PC-9 (cell line): ENCODE results near the gene ITGA2. TPM values are rescaled to one million over a fixed set of nuclear protein-coding genes. Genes with fewer than 3 reads are reported as not detected.

ENCODE experiments used
- BruUV-seq: library from RNA; stranded (reverse); fragments of 400-500 nt; replicated peaks from 2 replicates; lab custom pipeline; 2021; lab: Mats Ljungman, UMichigan
- CTCF ChIA-PET: fragments of 300-600 bp; sonication (Branson Sonifier 250); formaldehyde crosslinking; loops from one replicate; lab custom pipeline; 2022; ENCODE audit warnings: antibody characterized with exemption; lab: Charles Lee
- POLR2A ChIA-PET: fragments of 300-600 bp; sonication (Branson Sonifier 250); formaldehyde crosslinking; loops from one replicate; lab custom pipeline; 2022; ENCODE audit warnings: antibody characterized with exemption; ENCODE audit not compliant: unreplicated experiment; lab: Charles Lee
- DNase-seq, 2 experiments: peaks; one replicate each; pipeline versions ENCODE4 v3.0.0 to v3.0.0-alpha.2; 2015 to 2022; ENCODE audit warnings: mixed read lengths in 1 of 2
- H2AFZ ChIP-seq: fragments of 200-600 bp; sonication (generic); 2 replicates; pipeline ENCODE4 v1.8.1; 2017; ENCODE audit warnings: antibody characterized with exemption
- H3F3A ChIP-seq: fragments of 200-600 bp; sonication (generic); 2 replicates; pipeline ENCODE4 v1.8.1; 2017; ENCODE audit warnings: antibody characterized with exemption, mild to moderate bottlenecking, low read depth; ENCODE audit not compliant: insufficient read depth
- H3K27ac ChIP-seq: fragments of 200-600 bp; sonication (generic); 2 replicates; pipeline ENCODE4 v1.6.1; 2016; ENCODE audit warnings: mixed run types
- H3K27me3 ChIP-seq: fragments of 200-600 bp; sonication (generic); 2 replicates; pipeline ENCODE4 v1.6.1; 2016; ENCODE audit warnings: low read depth, mixed run types; ENCODE audit not compliant: insufficient read depth
- H3K36me3 ChIP-seq: fragments of 200-600 bp; sonication (generic); 2 replicates; pipeline ENCODE4 v1.6.1; 2016; ENCODE audit warnings: low read depth, mixed run types
- H3K4me1 ChIP-seq: fragments of 200-600 bp; sonication (generic); replicated peaks from 2 replicates; pipeline ENCODE4 v1.6.1; 2016; ENCODE audit warnings: mixed run types; ENCODE audit not compliant: insufficient read depth
- H3K4me2 ChIP-seq: fragments of 200-600 bp; sonication (generic); 2 replicates; pipeline ENCODE4 v1.6.1; 2017; ENCODE audit warnings: mixed run types
- H3K4me3 ChIP-seq: fragments of 200-600 bp; sonication (generic); 2 replicates; pipeline ENCODE4 v1.6.1; 2016; ENCODE audit warnings: mixed run types
- H3K79me2 ChIP-seq: fragments of 200-600 bp; sonication (generic); 2 replicates; pipeline ENCODE4 v1.6.1; 2017; ENCODE audit warnings: low read depth, mixed run types
- H3K9me2 ChIP-seq: fragments of 200-600 bp; sonication (generic); 2 replicates; pipeline ENCODE4 v1.8.1; 2017; ENCODE audit warnings: mild to moderate bottlenecking; ENCODE audit not compliant: insufficient read depth
- H3K9me3 ChIP-seq: fragments of 200-600 bp; sonication (generic); 2 replicates; pipeline ENCODE4 v1.8.1; 2016; ENCODE audit warnings: low read depth; ENCODE audit not compliant: insufficient read depth
- H4K20me1 ChIP-seq: fragments of 200-600 bp; sonication (generic); 2 replicates; pipeline ENCODE4 v1.8.1; 2017; ENCODE audit not compliant: insufficient read depth
- EZH2 ChIP-seq: fragments of 200-600 bp; sonication (generic); IDR thresholded peaks from 2 replicates; pipeline ENCODE4 v1.8.0; 2017; ENCODE audit warnings: antibody characterized with exemption, low read depth
- intact Hi-C: fragments of 100-400 bp; cut with micrococcal nuclease; formaldehyde crosslinking; loops from one replicate; pipeline ENCODE4 v1.10.0; 2022; ENCODE audit not compliant: unreplicated experiment
- total RNA-seq: library from RNA; stranded (reverse); gene quantifications from 2 replicates; pipeline ENCODE4 v1.2.3, GENCODE V29; 2021
- TF ChIP-seq, protein P1 (sequence below): fragments of 200-600 bp; sonication (generic); conservative IDR thresholded peaks from 2 replicates; pipeline ENCODE4 v1.6.1; 2017; ENCODE audit warnings: mixed run types, antibody characterized with exemption, mild to moderate bottlenecking, moderate library complexity

The ITGA2 gene
- total RNA-seq, 1 experiment from 2014 or later: 35.8 TPM

DNA sequence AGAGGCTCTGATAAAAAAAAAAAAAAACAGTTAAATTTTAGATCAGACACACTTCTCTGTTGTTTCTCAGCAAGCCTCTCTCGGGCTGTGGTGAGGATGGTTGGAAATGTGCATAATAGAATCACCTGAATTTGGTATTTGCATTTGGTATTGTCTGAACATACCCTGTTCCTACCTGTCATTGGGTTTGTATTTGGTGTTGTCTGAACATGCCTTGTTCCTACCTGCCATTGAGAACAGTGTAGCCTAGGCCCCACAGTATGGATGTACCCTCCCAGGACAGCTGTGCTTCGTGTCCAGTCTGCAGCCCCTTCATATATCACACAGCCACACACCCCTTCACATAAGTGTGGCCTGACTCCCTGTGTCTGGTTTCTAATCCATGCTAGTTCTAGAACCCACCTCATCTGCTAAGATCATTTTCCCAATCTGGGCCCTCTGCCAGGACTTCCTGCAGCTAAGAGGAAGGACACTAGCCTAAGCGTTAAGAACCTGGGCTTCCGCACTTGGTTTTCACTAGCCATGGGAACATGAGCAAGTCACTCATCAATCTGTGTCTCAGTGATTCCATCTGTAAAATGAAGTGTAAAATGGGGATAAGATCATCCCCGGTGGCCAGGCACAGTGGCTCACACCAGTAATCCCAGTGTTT lies 49.2 kb downstream of the ITGA2 start:
- H3K4me3 ChIP-seq: no peak overlapping the region; the same call in 1 of the 2 replicates
- DNase-seq: no peak
- H4K20me1 ChIP-seq: no peaks in the 10 kb centered on the region
- POLR2A ChIA-PET: interaction anchor here (0.6 kb wide), 1 partner anchor 68 kb away, joined by 3 read pairs; no protein-coding TSS in a partner anchor
- no peaks in the 10 kb centered on the region for H3K27me3 ChIP-seq
- H3F3A ChIP-seq: peaks cover 33% of the 10 kb centered on the region
- CTCF ChIA-PET: no interaction called here
- H3K9me3 ChIP-seq: 0 out of 2 replicates have a peak, but pooled peaks cover 4% of the 10 kb centered on the region
- peaks cover 70% of the 10 kb centered on the region for H3K79me2 ChIP-seq
- TF ChIP-seq EZH2: no peak
- TF ChIP-seq, protein P1, sequence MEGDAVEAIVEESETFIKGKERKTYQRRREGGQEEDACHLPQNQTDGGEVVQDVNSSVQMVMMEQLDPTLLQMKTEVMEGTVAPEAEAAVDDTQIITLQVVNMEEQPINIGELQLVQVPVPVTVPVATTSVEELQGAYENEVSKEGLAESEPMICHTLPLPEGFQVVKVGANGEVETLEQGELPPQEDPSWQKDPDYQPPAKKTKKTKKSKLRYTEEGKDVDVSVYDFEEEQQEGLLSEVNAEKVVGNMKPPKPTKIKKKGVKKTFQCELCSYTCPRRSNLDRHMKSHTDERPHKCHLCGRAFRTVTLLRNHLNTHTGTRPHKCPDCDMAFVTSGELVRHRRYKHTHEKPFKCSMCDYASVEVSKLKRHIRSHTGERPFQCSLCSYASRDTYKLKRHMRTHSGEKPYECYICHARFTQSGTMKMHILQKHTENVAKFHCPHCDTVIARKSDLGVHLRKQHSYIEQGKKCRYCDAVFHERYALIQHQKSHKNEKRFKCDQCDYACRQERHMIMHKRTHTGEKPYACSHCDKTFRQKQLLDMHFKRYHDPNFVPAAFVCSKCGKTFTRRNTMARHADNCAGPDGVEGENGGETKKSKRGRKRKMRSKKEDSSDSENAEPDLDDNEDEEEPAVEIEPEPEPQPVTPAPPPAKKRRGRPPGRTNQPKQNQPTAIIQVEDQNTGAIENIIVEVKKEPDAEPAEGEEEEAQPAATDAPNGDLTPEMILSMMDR: no peak
- peaks cover 11% of the 10 kb centered on the region for H3K36me3 ChIP-seq
- no TSS peak for BruUV-seq
- H3K4me2 ChIP-seq: peak overlapping the region; percentile 60
- H2AFZ ChIP-seq: no peak overlapping the region
- no peaks in the 10 kb centered on the region for H3K9me2 ChIP-seq
- H3K27ac ChIP-seq: peak overlapping the region; percentile 94
- intact Hi-C loops: loop anchor here (1.0 kb wide), 1 partner anchor 19 kb away; no protein-coding TSS in a partner anchor
- H3K4me1 ChIP-seq: peaks cover 56% of the 10 kb centered on the region

DNA sequence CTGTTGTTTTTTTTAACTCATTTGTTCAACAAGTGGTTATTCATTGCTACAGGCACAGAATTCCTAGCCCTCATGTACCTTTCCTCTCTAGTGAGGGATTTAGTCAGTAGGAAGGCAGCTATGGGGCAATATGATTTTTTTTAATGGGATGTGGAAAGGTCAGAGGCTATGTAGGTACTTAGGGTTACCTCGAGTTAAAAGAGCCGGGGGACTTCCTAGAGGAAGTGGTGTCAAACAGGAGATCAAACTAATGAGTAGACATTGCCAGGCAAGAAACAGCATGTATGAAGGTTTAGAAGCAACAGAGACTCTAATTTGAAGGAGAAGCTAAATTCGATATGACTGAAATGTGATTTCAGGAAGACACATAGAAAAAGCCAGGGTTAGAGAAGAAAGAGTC lies 50.7 kb downstream of the ITGA2 start:
- Histone ChIP-seq H3K9me3 (0 out of 2 replicates have a peak, but pooled peaks cover 4% of the 10 kb centered on the region), H3K4me1 (peaks cover 49% of the 10 kb centered on the region), H3K36me3 (peaks cover 11% of the 10 kb centered on the region), H3F3A (peaks cover 30% of the 10 kb centered on the region), H3K27me3 (no peaks in the 10 kb centered on the region), H3K27ac (no peak overlapping the region), H2AFZ (no peak overlapping the region), H3K4me3 (no peak overlapping the region), H4K20me1 (no peaks in the 10 kb centered on the region), H3K79me2 (peaks cover 66% of the 10 kb centered on the region), H3K4me2 (no peak overlapping the region), H3K9me2 (no peaks in the 10 kb centered on the region)
- no TSS peak for BruUV-seq
- intact Hi-C loops: loop anchor here (10.0 kb wide), 1 partner anchor 85 kb away; no protein-coding TSS in a partner anchor
- no peak for DNase-seq
- no peak for TF ChIP-seq EZH2
- TF ChIP-seq, protein P1: no peak
- ChIA-PET CTCF (interaction anchor here (0.7 kb wide), 1 partner anchor 47 kb away, joined by 4 read pairs; no protein-coding TSS in a partner anchor), POLR2A (no interaction called here)

DNA sequence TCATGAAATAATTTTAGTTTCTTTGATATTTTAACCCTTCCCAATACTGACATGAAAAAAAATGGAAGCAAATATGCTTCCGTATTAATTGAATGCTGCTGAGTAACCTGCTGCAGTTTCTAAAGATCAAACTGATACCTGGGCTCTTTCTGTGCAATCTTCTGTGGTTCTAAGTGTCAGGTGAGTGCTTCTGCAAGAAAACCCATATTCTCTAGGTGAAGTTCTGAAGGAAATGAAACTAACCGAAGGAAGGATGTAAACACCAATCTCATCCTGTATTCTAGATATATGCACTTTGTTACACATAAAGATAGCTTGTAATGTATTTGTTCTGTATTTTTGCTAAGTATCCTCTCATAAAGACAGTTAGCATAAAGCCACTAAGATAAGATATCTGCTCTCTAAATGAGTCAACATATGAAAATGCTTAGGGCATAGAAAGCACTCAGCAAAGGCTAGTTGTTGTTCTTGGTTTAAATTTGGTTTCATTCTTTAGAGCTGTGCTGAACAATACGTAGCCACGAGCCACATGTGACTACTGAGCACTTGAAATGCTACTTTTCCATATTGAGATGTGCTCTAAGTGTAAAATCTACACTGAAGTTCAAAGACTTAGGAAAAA lies 52.0 kb downstream of the ITGA2 start:
- no peaks in the 10 kb centered on the region for H3K9me3 ChIP-seq
- no peak overlapping the region for H3K27ac ChIP-seq
- H3K4me2 ChIP-seq: no peak overlapping the region
- BruUV-seq: no TSS peak
- peaks cover 25% of the 10 kb centered on the region for H3F3A ChIP-seq
- H3K4me1 ChIP-seq: peaks cover 36% of the 10 kb centered on the region
- no peak overlapping the region for H3K4me3 ChIP-seq
- H3K9me2 ChIP-seq: no peaks in the 10 kb centered on the region
- ChIA-PET CTCF (no interaction called here), POLR2A (no interaction called here)
- DNase-seq: no peak
- H3K36me3 ChIP-seq: peaks cover 18% of the 10 kb centered on the region
- TF ChIP-seq EZH2: no peak
- TF ChIP-seq, protein P1: no peak
- H4K20me1 ChIP-seq: no peaks in the 10 kb centered on the region
- intact Hi-C loops: loop anchor here (10.0 kb wide), 1 partner anchor 86 kb away; no protein-coding TSS in a partner anchor
- no peaks in the 10 kb centered on the region for H3K27me3 ChIP-seq
- H3K79me2 ChIP-seq: peaks cover 56% of the 10 kb centered on the region
- no peak overlapping the region for H2AFZ ChIP-seq
